ENCODE data around the gene KDM6B.

DNA sequence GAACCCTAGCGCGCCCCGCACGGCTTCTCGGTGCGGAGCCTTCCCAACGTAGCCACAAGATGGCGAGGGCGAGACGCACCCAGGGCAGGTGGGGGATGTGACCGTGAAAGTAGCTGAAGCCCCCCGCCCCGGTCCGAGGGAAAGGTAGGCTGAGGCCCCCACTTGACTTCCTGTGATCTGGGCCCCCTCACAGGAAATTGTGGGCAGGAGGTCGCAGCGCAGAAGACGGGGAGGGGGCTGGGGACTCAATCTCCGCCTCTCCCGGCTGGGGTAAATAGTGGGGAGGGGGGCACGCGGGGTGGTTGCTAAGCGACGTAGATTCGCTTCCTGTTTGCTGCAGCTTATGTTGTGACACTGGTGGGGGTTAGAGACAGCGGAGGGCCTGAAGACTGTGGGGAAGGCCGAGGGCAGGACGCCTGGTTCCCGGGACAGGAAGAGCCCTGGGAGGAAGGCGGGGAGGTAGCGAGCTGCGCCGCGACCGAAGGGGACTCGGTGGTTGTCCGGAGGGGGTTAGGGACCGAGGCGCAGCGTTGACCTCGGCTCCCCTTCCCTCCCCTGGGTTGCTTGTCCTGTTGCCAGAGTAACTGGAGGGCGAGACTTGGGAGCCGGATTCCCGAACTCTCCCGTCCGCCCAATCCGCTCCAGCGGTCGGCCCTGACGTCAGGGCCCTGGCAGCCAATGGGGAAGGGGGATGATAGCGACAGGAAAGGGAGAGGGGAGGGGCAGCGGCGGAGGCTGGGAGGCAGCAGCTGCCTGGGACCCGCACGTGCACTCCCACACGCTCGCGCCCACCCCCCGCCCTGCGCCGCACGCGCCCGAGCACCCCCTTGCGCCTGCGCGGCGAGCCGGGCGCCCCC, 1.2 kb downstream of the KDM6B start:
- TF ChIP-seq POLR2A (IDR thresholded peaks at IDR 0.05) (peak in 2 of 4 donors; percentile 31 to 43), EP300 (IDR thresholded peaks at IDR 0.05) (no peak)
- TF ChIP-seq, protein P1, sequence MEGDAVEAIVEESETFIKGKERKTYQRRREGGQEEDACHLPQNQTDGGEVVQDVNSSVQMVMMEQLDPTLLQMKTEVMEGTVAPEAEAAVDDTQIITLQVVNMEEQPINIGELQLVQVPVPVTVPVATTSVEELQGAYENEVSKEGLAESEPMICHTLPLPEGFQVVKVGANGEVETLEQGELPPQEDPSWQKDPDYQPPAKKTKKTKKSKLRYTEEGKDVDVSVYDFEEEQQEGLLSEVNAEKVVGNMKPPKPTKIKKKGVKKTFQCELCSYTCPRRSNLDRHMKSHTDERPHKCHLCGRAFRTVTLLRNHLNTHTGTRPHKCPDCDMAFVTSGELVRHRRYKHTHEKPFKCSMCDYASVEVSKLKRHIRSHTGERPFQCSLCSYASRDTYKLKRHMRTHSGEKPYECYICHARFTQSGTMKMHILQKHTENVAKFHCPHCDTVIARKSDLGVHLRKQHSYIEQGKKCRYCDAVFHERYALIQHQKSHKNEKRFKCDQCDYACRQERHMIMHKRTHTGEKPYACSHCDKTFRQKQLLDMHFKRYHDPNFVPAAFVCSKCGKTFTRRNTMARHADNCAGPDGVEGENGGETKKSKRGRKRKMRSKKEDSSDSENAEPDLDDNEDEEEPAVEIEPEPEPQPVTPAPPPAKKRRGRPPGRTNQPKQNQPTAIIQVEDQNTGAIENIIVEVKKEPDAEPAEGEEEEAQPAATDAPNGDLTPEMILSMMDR (IDR thresholded peaks at IDR 0.05) = peak in 5 of 7 experiments; percentile 60 to 92 (median 80)

All from stomach (tissue), 4 donors.